Activated T-cell treated with anti-CD3 and anti-CD28 coated beads, Interleukin-2, amount 50 U/mL, for 1 hour (primary cell): ENCODE results near the gene ANXA8L1.
"Not testable (repeated sequence)": the region's sequence is repeated elsewhere in the genome, so short reads cannot be mapped to it uniquely, and the experiment has no call there.

Source experiments
- DNase-seq: peaks from one replicate; pipeline ENCODE4 v3.0.0-alpha.2; 2020

ANXA8L1 gene, protein sequence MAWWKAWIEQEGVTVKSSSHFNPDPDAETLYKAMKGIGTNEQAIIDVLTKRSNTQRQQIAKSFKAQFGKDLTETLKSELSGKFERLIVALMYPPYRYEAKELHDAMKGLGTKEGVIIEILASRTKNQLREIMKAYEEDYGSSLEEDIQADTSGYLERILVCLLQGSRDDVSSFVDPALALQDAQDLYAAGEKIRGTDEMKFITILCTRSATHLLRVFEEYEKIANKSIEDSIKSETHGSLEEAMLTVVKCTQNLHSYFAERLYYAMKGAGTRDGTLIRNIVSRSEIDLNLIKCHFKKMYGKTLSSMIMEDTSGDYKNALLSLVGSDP

DNA sequence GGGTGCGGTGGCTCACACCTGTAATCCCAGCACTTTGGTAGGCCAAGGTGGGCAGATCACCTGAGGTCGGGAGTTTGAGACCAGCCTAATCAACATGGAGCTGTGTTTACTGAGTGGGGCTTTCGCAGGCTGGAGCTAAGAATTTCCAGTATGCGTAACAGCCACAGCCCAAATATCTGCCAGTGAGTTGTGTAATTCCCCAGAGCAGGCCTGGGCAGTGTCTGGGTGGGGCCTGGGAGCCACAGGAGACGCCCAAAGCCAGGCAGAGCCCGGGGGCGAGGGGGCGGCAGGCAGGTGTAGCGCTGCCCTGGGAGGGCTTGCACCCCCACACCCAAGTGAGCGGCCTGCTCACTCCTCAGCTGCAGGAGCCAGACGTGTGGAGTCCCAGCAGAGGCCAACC is at the start of gene ANXA8L1:
ANXA8L1 (plus strand) TSS at position 371 of the 400 bp plus-strand sequence. CDS start 76 bp downstream, outside the sequence.
- DNase-seq, result not testable (repeated sequence)

- no peak for DNase-seq
Observed at GRCh38 chr10:46326066-46326465, 49.5 kb upstream of the ANXA8L1 start.

GRCh38 chr10:46326971-46327370 is 48.6 kb upstream of the ANXA8L1 start:
- DNase-seq, result no peak

DNA sequence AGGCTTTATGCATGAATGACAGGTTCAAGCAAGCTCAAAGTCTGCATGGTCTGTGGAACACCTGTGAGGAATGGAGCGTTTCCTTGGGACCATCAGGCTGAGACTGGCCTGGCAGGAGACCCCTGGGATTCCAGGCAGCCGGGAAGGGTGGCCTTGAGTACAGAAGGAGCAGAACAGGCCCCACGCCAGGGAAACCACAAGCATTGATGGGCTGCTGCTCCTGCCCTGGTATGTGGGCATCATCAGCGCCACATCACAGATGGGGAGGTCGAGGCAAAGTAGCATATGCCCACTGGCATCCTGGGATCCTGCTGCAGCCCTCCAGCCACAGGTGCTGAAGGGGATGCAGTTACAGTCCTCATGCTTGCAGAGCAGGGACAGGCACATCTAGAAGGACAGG is 47.9 kb upstream of the ANXA8L1 start:
- DNase-seq, result no peak

DNA sequence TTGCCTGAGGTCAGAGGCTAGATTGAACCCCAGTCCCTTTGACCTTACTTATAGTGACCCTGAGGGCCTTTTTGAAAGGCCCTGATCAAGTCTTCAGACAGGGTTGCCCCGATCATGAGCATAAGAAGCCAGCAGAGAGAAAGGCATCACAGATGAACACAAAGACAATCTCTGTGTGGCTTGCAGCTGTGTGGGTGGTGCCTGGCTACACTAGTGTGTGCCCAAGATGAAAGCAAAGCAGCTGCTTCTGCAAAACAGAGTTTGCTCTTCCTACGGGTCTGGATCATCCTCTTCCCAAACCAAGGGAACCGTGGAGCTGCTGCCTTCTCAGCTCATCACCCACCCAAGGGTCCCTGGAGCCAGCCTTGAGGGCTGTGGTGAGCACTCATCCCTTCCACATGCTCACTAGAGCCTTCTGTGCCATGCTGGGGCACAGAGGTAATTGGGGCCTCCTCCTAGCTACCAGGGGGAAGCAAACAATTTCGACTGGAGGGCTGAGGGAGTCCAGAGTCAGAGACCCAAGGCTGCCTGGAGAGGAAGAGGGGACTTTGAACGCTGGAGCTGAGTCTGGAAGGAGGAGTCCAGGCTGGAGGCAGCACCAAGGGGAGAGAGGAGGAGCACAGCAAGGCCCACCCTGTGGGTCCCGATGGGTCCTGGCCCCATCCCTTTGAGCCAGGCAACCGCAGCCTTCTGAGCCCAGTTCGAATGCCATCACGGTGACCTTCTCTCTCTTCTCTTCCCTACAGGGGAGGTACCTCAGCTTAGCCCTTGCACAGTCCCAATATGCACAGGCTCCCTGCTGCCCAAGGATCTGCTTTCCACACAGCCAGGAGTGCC is 46.5 kb upstream of the ANXA8L1 start:
- DNase-seq, result no peak

GRCh38 chr10:46329690-46330016 is 45.9 kb upstream of the ANXA8L1 start:
- no peak for DNase-seq

- DNase-seq, result no peak
Observed at GRCh38 chr10:46330894-46331293, 44.7 kb upstream of the ANXA8L1 start.

GRCh38 chr10:46365484-46365883 is 10.1 kb upstream of the ANXA8L1 start:
- not testable (repeated sequence) for DNase-seq

GRCh38 chr10:46367209-46367608 is 8.4 kb upstream of the ANXA8L1 start:
- DNase-seq, result not testable (repeated sequence)

DNA sequence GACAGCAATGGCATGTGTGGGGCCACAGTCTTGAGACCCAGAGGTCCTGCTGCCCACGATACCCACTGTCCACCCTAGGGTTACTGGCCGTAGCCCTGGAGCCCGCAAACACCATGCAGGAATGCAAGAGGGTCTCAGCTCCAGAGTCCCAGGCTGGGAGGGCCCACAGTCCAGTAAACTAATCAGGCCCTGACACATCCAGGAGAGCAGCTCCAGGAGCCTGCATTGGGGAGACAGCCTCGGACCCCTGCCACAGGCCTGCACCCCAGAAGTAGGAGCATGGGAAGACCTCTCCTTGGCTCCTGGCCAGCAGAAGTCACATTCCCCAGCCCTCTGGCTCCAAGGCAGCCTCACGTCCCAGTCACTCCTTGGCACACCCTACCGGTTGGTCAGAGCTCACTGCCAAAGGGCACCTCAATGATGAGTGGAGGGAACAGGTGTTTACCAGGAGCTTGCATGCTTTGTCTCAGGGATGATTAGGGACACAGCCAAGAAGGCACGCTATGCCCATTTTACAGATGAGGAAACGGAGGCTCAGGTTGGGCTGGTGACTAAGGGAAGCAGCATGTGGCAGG is 7.8 kb upstream of the ANXA8L1 start:
- not testable (repeated sequence) for DNase-seq

GRCh38 chr10:46368956-46369355 is 6.6 kb upstream of the ANXA8L1 start:
- DNase-seq, result not testable (repeated sequence)

DNA sequence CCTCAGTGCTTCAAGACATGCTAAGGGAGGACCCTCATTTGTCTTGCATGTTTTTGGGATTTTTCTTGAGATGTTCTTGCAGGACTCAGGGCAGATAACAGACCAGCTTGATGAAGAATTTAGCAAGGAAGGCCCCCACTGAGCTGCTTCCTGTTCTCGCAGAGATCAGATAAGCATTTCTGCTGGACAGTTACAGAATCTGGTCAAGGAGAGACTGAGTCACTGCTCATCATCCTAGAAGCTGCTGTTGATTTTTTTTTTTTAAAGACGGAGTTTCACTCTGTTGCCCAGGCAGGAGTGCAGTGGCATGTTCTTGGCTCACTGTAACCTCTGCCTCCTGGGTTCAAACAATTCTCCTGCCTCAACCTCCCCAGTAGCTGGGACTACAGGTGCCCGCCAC is 1.2 kb upstream of the ANXA8L1 start:
- not testable (repeated sequence) for DNase-seq

GRCh38 chr10:46377022-46377421 is 1.4 kb downstream of the ANXA8L1 start:
- DNase-seq, result not testable (repeated sequence)

DNA sequence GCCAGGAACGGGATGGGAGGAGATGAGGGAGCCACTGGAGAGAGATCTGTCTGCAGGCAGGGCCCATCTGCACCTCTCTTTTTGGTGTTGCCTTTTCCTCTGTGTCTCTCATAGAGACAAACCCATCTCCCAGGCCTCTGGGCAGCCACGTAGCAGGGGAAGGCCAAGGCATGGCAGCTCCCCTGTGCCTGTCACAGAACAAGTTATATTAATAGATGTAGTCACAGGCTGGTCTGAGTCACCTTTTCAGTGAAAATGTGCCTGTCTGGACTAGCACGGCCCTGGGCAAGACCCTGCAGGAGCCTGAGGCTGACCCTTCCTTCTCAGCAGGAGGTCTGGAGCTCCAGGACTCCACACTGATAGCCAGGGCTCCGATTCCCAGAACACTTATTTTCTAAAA is 2.1 kb downstream of the ANXA8L1 start:
- DNase-seq, result not testable (repeated sequence)

- DNase-seq, result not testable (repeated sequence)
Observed at GRCh38 chr10:46378108-46378507, 2.5 kb downstream of the ANXA8L1 start.

DNA sequence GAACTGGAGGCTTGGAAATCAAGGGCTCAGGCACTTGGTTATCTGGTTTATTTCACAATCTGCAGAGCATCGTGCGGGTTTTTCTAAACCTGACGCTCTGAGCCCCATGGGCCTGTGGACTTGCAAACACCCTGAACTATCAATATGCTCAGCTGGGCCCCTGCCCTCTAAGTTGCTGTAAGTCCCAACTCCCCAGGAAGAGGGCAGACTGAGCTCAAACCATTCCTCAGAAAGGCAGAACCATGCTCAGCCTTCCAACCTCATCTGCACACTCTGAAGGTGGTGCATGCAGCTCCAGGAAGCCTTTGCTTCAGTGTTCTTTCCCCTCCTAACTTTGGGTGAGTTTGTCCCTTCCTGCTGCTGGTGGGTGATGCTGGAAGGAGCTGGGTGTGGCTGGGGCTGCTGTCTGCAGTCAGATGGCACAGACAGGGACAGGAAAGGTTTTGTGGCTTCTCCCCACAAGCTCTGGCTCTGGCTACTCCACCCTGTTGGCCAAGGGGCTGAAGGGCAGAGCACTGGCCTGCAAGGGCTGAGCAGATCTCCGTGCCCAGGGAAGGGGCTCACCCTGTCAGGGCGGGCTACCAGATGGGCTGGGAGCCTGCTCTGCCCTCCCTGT is 3.8 kb downstream of the ANXA8L1 start:
- not testable (repeated sequence) for DNase-seq

- not testable (repeated sequence) for DNase-seq
Observed at GRCh38 chr10:46385858-46386257, 10.3 kb downstream of the ANXA8L1 start.

DNA sequence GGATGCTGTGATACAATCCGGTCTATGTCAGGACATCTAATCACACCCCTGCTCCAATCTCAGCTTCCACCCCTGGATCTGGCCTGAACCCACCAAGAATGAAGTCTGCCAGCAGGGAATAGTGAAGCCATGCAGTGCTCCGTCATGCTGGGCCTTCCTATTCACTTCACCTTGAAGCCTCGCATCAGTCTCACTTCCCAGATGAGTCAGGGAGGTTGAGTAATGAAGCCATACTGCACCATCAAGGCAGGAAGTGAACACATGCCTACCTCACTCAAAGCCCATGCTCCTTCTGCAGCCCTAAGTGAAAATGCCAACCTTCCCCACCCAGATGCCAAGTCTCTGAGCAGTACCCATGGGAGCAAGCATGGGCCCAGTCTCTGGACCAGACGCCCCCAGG is 11.1 kb downstream of the ANXA8L1 start:
- not testable (repeated sequence) for DNase-seq

GRCh38 chr10:46387309-46387902 is 11.8 kb downstream of the ANXA8L1 start:
- DNase-seq, result not testable (repeated sequence)

DNA sequence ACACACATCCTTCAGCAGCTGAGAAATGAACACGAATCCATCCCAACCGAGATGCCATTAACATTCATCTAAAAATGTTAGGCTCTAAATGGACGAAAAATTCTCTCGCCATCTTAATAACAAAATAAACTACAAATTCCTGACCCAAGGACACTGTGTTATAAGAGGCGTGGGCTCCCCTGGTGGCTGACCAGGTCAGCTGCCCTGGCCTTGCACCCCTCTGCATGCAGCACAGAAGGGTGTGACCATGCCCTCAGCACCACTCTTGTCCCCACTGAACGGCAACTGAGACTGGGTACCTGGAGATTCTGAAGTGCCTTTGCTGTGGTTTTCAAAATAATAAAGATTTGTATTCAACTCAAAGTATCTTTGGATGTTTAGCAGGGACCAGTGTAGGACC is 15.8 kb downstream of the ANXA8L1 start:
- not testable (repeated sequence) for DNase-seq

DNA sequence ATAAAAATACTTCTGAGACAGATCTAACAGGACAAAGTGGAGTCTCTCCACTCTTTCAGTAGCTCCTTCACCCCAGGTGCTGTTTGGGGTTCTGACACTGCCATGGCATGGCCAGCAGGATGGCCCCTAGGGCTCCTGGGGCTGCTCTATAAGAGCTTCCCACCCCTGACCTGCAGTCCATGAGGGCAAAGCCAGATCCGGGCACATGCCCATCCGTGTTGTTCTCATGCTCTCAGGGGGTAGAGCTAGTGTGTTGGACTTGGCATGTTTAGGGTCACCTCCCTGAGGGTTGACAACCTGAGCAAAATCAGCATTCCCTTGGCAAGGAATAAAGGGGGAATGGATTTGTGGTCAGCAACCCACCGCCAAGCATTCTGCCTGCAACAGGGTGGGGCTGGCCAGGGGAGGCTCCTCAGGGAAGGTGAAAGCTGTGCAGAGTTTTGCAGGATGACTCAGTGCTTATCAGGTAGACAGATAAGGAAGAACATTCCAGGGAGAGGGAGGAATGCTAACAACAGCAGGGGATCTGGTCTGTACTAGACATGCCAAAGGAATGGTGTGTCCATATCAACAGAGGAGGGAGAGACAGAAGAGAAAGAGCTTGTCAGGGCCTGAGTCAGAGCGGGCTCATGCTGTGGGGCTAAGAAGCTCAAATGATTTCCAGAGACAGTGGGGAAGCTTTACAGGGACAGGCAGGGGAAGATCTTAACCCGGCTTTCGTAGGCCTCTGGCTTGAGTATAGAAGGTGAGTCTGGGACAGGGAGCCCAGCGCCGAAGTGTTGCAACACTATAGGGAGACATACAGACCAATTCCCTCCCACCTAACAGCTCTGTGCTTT is 21.1 kb downstream of the ANXA8L1 start:
- DNase-seq, result not testable (repeated sequence)

- not testable (repeated sequence) for DNase-seq
Observed at GRCh38 chr10:46397767-46398166, 22.2 kb downstream of the ANXA8L1 start.
